Measurements from ENCODE around the gene NPC1.

The NPC1 gene

GRCh38 chr18:23586249-23587196 lies at the start of gene NPC1:
NPC1 (minus strand) TSS chr18:23586506; CDS start chr18:23586343, 163 bp downstream.
- in situ Hi-C loops (cut with MboI; ENCODE audit: low sequenced_read_pairs, unreplicated experiment) = loop anchor here (10.0 kb wide), 1 partner anchor 72 kb away; no protein-coding TSS in a partner anchor
- TF ChIP-seq, protein P1, sequence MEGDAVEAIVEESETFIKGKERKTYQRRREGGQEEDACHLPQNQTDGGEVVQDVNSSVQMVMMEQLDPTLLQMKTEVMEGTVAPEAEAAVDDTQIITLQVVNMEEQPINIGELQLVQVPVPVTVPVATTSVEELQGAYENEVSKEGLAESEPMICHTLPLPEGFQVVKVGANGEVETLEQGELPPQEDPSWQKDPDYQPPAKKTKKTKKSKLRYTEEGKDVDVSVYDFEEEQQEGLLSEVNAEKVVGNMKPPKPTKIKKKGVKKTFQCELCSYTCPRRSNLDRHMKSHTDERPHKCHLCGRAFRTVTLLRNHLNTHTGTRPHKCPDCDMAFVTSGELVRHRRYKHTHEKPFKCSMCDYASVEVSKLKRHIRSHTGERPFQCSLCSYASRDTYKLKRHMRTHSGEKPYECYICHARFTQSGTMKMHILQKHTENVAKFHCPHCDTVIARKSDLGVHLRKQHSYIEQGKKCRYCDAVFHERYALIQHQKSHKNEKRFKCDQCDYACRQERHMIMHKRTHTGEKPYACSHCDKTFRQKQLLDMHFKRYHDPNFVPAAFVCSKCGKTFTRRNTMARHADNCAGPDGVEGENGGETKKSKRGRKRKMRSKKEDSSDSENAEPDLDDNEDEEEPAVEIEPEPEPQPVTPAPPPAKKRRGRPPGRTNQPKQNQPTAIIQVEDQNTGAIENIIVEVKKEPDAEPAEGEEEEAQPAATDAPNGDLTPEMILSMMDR (IDR thresholded peaks at IDR 0.05; ENCODE audit: borderline replicate concordance, control extremely low read depth, extremely low read depth, insufficient read depth, missing control alignments) = peak; percentile 97
- peak; percentile 95 for DNase-seq (ENCODE audit: low spot score)

GRCh38 chr18:23636071-23636399 lies 49.7 kb upstream of the NPC1 start:
- no peak for DNase-seq (ENCODE audit: low spot score)
- TF ChIP-seq, protein P1 (IDR thresholded peaks at IDR 0.05; ENCODE audit: borderline replicate concordance, control extremely low read depth, extremely low read depth, insufficient read depth, missing control alignments) = no peak
- in situ Hi-C loops (cut with MboI; ENCODE audit: low sequenced_read_pairs, unreplicated experiment) = no loop called here

- in situ Hi-C loops (cut with MboI; ENCODE audit: low sequenced_read_pairs, unreplicated experiment) = no loop called here
- no peak for DNase-seq (ENCODE audit: low spot score)
- TF ChIP-seq, protein P1 (IDR thresholded peaks at IDR 0.05; ENCODE audit: borderline replicate concordance, control extremely low read depth, extremely low read depth, insufficient read depth, missing control alignments) = no peak
These were observed 49.2 kb upstream of the NPC1 start for GRCh38 chr18:23635283-23636070.

- in situ Hi-C loops (cut with MboI; ENCODE audit: low sequenced_read_pairs, unreplicated experiment) = no loop called here
- no peak for DNase-seq (ENCODE audit: low spot score)
- TF ChIP-seq, protein P1 (IDR thresholded peaks at IDR 0.05; ENCODE audit: borderline replicate concordance, control extremely low read depth, extremely low read depth, insufficient read depth, missing control alignments) = no peak
These were observed 48.4 kb upstream of the NPC1 start for GRCh38 chr18:23634692-23635091.

DNA sequence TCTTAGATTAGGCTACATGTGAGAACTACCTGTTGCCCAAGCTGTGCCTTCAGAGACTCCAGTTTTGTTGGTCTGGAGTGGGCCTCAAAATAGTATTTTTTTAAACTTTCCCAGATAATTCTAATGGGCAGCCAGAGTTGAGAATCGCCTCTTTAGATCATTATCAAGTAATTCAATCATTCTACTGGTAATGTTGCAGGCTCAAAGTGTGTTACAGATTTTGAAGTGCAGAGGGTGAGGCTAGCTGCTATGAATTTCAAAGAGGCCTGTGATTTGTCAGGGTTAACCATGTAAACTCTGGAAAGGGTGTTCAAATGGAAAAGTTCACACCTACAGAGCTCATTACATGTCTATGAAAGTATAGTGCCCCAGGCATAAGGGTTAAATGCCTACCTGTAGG lies 46.3 kb upstream of the NPC1 start:
- no peak for DNase-seq (ENCODE audit: low spot score)
- in situ Hi-C loops (cut with MboI; ENCODE audit: low sequenced_read_pairs, unreplicated experiment) = no loop called here
- TF ChIP-seq, protein P1 (IDR thresholded peaks at IDR 0.05; ENCODE audit: borderline replicate concordance, control extremely low read depth, extremely low read depth, insufficient read depth, missing control alignments) = no peak

DNA sequence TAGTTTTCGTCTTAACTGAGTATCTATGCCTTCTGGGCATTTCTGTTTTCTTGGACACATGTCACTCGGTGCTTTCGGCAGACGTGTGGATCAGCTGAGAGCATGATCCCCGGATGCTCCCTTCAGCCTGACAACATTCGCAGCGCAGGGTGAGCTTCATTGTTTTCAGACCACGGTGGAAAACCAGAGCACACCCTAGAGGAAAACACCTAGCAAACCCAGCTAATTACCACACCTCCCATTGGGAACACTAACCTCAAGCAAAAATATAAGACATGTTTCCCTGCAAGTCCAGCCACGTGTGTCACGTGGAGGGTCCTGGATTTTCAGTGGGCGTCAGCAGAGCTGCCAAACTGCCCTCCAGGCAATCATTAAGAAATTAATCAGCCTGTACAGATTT lies 45.4 kb upstream of the NPC1 start:
- DNase-seq (ENCODE audit: low spot score) = no peak
- TF ChIP-seq, protein P1 (IDR thresholded peaks at IDR 0.05; ENCODE audit: borderline replicate concordance, control extremely low read depth, extremely low read depth, insufficient read depth, missing control alignments) = no peak
- in situ Hi-C loops (cut with MboI; ENCODE audit: low sequenced_read_pairs, unreplicated experiment) = no loop called here

All from GM13976 (cell line).